Measurements from ENCODE around the gene MGMT. TPM values are rescaled to one million over a fixed set of nuclear protein-coding genes. Genes with fewer than 3 reads are reported as not detected.

Gene MGMT
- total and polyA plus RNA-seq, 9 of the 15 experiments (the other 6 are each of a cell fraction or from before 2014, with no cell fraction given) = 0.03 to 0.29 (median 0.11) TPM; not detected in 4

GRCh38 chr10:129626796-129627435, 159.9 kb downstream of the MGMT start (continued):
- TF ChIP-seq BCLAF1 (IDR thresholded peaks at IDR 0.05; ENCODE audit: borderline replicate concordance in 1 of 2, control insufficient read depth in 1 of 2, low read depth in 2 of 2, low read length in 1 of 2) = no peak
- no peak for TF ChIP-seq KDM5B (IDR thresholded peaks at IDR 0.05; ENCODE audit: insufficient replicate concordance, low read depth, low read length)
- TF ChIP-seq NR2F6 (CRISPR knock-in tag; IDR thresholded peaks at IDR 0.05) = no peak
- no peak for TF ChIP-seq TEAD1 (CRISPR knock-in tag; IDR thresholded peaks at IDR 0.05)
- TF ChIP-seq STAT5B (CRISPR knock-in tag; IDR thresholded peaks at IDR 0.05) = no peak

GRCh38 chr10:129627442-129627841, 160.4 kb downstream of the MGMT start:
- no peaks in the 10 kb centered on the region for H3K36me3 ChIP-seq (ENCODE audit: control insufficient read depth, insufficient read depth, low read length)
- in situ Hi-C loops (cut with MboI) (no loop called here), intact Hi-C loops (cut with micrococcal nuclease) (no loop called here)
- no peak overlapping the region for H3K27ac ChIP-seq (ENCODE audit: extremely low read depth, low read depth, low read length)
- BruUV-seq (replicated peaks) = no TSS peak
- DNase-seq (ENCODE audit: extremely low read depth in 1 of 4, low spot score in 3 of 4) (no peak), ATAC-seq (no peak), FAIRE-seq (no peak)
- no peaks in the 10 kb centered on the region for H3K79me2 ChIP-seq (ENCODE audit: control insufficient read depth, insufficient read depth, low read length)
- no peak overlapping the region for H3K9ac ChIP-seq (ENCODE audit: insufficient read depth in 1 of 2, low read depth in 2 of 2, low read length in 2 of 2)
- ChIA-PET CTCF (ENCODE audit: low intra/inter-chr PET ratio) (no interaction called here), POLR2A (no interaction called here)
- peaks cover 0 to 7% of the 10 kb centered on the region in 2 experiments; a peak in 2 of 5 replicates for H3K27me3 ChIP-seq (ENCODE audit: control insufficient read depth in 2 of 2, insufficient read depth in 2 of 2, low read length in 2 of 2)
- no peaks in the 10 kb centered on the region for H4K20me1 ChIP-seq (replicated peaks; ENCODE audit: control insufficient read depth, insufficient read depth, low read length)
- no peaks in the 10 kb centered on the region for H3K9me1 ChIP-seq (ENCODE audit: control insufficient read depth, insufficient read depth, low read length)
- no peak overlapping the region for H3K4me3 ChIP-seq
- H2AFZ ChIP-seq (ENCODE audit: low read depth, low read length) = no peak overlapping the region
- no peak overlapping the region for H3K4me2 ChIP-seq (ENCODE audit: insufficient read depth, low read length)
- WGBS (ENCODE audit: insufficient coverage, low coverage, missing lambda C conversion rate) = 0% methylated on average over 6 of the region's 8 CpGs
- no peaks in the 10 kb centered on the region for H3K9me3 ChIP-seq (replicated peaks; ENCODE audit: control insufficient read depth, insufficient read depth, low read depth, low read length)
- H3K4me1 ChIP-seq (replicated peaks in 1 of 2; ENCODE audit: control insufficient read depth in 2 of 2, insufficient read depth in 2 of 2, low read length in 2 of 2) = no peaks in the 10 kb centered on the region
- TF ChIP-seq GTF2A2 (tag; IDR thresholded peaks at IDR 0.05) (no peak), EP300 (IDR thresholded peaks at IDR 0.05; ENCODE audit: low read length) (no peak), IRF1 (CRISPR knock-in tag; IDR thresholded peaks at IDR 0.05; ENCODE audit: borderline replicate concordance) (no peak), ZNF354B (CRISPR knock-in tag; IDR thresholded peaks at IDR 0.05) (no peak), ZBTB7A (IDR thresholded peaks at IDR 0.05; ENCODE audit: borderline replicate concordance, control insufficient read depth, low read depth, low read length) (no peak)

Measured in K562 (cell line).